Naive thymus-derived CD8-positive, alpha-beta T cell (primary cell): ENCODE measurements around the gene ISX. TPM values are rescaled to one million over a fixed set of nuclear protein-coding genes. Genes with fewer than 3 reads are reported as not detected.
"Not testable (repeated sequence)": the region's sequence is repeated elsewhere in the genome, so short reads cannot be mapped to it uniquely, and the experiment has no call there.

Experiments used
- ATAC-seq, 2 donors: fragments of 150-1000 bp; cut with Tn5 transposase in 1 of 2; sonication (Bioruptor Pico), chemical (Tn5 transposase) in 1 of 2; 1 replicate in 1 of 2; 2 replicates in 1 of 2; pipeline ENCODE4 v1.10.0; 2021; ENCODE audit warnings: mild to moderate bottlenecking in 2 of 2, moderate library complexity in 2 of 2
- POLR2A ChIA-PET: fragments of 350-600 bp; sonication (Branson Sonifier 250); formaldehyde crosslinking; loops from one replicate; lab custom pipeline; 2021; ENCODE audit warnings: antibody characterized with exemption; lab: Charles Lee
- DNase-seq, 10 donors: peaks; one replicate each; pipeline versions ENCODE4 v3.0.0 to v3.0.0-alpha.2; 2020 to 2022
- H3K27ac Mint-ChIP-seq, 10 donors: one replicate each; pipeline ENCODE4 v1.8.0; 2020 to 2022; ENCODE audit warnings: mild to moderate bottlenecking in 10 of 10, mixed read lengths in 10 of 10, moderate library complexity in 4 of 10, inconsistent platforms in 1 of 10
- H3K27me3 Mint-ChIP-seq, 5 donors: one replicate each; pipeline ENCODE4 v1.8.0; 2021 to 2022; ENCODE audit warnings: mixed read lengths in 5 of 5
- H3K36me3 Mint-ChIP-seq, 3 donors: one replicate each; pipeline ENCODE4 v1.8.0; 2020 to 2022; ENCODE audit warnings: mixed read lengths in 3 of 3, mild to moderate bottlenecking in 2 of 3, inconsistent platforms in 1 of 3
- H3K4me1 Mint-ChIP-seq, 4 donors: one replicate each; pipeline ENCODE4 v1.8.0; 2021 to 2022; ENCODE audit warnings: mixed read lengths in 4 of 4
- H3K4me3 Mint-ChIP-seq, 10 donors: one replicate each; pipeline ENCODE4 v1.8.0; 2020 to 2022; ENCODE audit warnings: mild to moderate bottlenecking in 10 of 10, mixed read lengths in 10 of 10, moderate library complexity in 6 of 10, inconsistent platforms in 1 of 10
- H3K9me3 Mint-ChIP-seq, 9 donors: one replicate each; pipeline ENCODE4 v1.8.0; 2020 to 2022; ENCODE audit warnings: mixed read lengths in 9 of 9, mild to moderate bottlenecking in 3 of 9, inconsistent platforms in 1 of 9, moderate library complexity in 1 of 9
- polyA plus RNA-seq, 3 donors: library from polyadenylated mRNA; unstranded; fragments of 300-500 nt; fragmentation: Illumina TruSeq; gene quantifications; one replicate each; pipeline ENCODE4 v1.2.3, GENCODE V29; 2021
- total RNA-seq, 8 experiments: library from RNA in 2 of 8; stranded (reverse) in 2 of 8; gene quantifications; one replicate each; pipeline ENCODE4 v1.2.3 and lab custom pipeline; 2021 to 2026

The ISX gene
- total and polyA plus RNA-seq, 5 experiments from 2014 or later, result not detected

- Mint-ChIP-seq H3K27ac (no peak overlapping the region), H3K4me1 (peaks cover 0 to 3% (median under 1%) of the 10 kb centered on the region in 4 donors)
- POLR2A ChIA-PET, result no interaction called here
Measured at GRCh38 chr22:35039625-35040024, 26.3 kb upstream of the ISX start.

GRCh38 chr22:35043252-35043933, 22.6 kb upstream of the ISX start:
- DNase-seq, result no peak
- Mint-ChIP-seq H3K4me3 (no peak overlapping the region), H3K9me3 (peaks cover 0 to 6% (median 0%) of the 10 kb centered on the region in 9 donors), H3K36me3 (no peaks in the 10 kb centered on the region), H3K4me1 (no peaks in the 10 kb centered on the region), H3K27ac (peak overlapping the region in 1 of 10 donors; percentile 34), H3K27me3 (peaks cover 15 to 34% (median 28%) of the 10 kb centered on the region in 5 donors)
- POLR2A ChIA-PET, result no interaction called here
- ATAC-seq, result no peak

More at GRCh38 chr22:35039625-35040024, 26.3 kb upstream of the ISX start:
- H3K4me3 Mint-ChIP-seq, result no peak overlapping the region
- no peaks in the 10 kb centered on the region for H3K9me3 Mint-ChIP-seq
- DNase-seq (no peak), ATAC-seq (no peak)
- peaks cover 1 to 27% (median 20%) of the 10 kb centered on the region in 5 donors for H3K27me3 Mint-ChIP-seq
- H3K36me3 Mint-ChIP-seq, result no peaks in the 10 kb centered on the region

DNA sequence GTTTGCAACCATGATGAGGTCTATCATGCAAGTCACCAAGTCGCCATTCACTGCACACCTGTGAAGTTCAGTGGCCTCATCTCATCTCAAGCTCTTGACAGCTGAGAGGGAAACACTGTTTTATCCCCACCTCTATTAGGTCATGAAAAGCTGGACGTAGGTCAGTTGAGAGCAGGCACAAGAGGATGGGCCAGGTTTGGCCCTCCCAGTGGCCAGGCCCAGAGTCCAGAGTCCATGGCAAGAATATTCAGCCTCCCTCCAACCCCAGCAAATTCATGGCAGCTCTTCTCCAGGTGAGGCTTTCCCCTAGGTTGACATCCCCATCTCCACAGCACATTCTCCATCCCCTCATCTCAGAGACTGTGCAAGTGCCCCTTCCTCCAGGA, 22.0 kb upstream of the ISX start:
- Mint-ChIP-seq H3K27me3 (peaks cover 17 to 34% (median 29%) of the 10 kb centered on the region in 5 donors), H3K4me1 (no peaks in the 10 kb centered on the region), H3K9me3 (peaks cover 0 to 6% (median 0%) of the 10 kb centered on the region in 9 donors), H3K4me3 (no peak overlapping the region), H3K27ac (no peak overlapping the region), H3K36me3 (no peaks in the 10 kb centered on the region)
- POLR2A ChIA-PET, result no interaction called here
- ATAC-seq (no peak), DNase-seq (no peak)

DNA sequence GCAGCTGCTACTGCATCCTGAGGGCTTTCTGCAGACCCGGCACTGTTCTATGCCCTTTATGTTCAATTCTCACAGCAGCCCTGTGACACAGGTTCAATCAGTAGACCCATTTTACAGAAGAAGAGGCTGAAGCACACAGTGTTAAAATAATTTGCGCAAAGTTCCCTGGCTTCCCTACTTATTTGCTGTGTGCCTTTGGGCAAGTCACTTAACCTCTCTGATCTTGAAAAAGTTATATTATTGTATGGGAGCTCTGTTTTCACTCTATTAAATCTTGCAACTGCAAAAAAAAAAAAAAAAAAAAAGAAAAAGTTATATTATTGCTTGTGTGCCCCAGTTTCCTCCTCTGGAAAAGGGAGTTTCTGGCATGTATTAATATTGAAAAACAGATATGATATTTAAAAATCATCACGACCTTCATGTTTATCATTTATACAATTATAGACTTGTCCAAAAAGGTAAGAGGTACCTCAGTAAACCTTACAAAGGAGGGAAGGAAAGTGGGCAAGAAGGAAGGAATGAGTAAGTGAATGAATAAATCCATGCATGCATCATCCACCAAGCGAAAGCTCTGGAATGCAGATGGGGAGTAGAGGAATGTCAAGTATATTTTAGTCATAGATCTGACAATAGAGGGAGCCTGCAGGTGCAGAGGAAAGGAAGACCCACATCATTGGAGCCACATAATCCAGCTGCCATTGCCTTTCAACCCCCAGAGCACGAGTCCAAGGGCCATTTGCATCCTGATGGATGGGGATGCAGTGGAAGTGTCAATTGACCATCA, 21.2 kb upstream of the ISX start:
- no peak for ATAC-seq
- no peak overlapping the region for H3K27ac Mint-ChIP-seq
- H3K36me3 Mint-ChIP-seq, result no peaks in the 10 kb centered on the region
- no peak for DNase-seq
- H3K4me1 Mint-ChIP-seq, result no peaks in the 10 kb centered on the region
- H3K9me3 Mint-ChIP-seq, result peaks cover 0 to 6% (median 0%) of the 10 kb centered on the region in 9 donors
- POLR2A ChIA-PET, result no interaction called here
- peaks cover 23 to 32% (median 30%) of the 10 kb centered on the region in 5 donors for H3K27me3 Mint-ChIP-seq
- no peak overlapping the region for H3K4me3 Mint-ChIP-seq

DNA sequence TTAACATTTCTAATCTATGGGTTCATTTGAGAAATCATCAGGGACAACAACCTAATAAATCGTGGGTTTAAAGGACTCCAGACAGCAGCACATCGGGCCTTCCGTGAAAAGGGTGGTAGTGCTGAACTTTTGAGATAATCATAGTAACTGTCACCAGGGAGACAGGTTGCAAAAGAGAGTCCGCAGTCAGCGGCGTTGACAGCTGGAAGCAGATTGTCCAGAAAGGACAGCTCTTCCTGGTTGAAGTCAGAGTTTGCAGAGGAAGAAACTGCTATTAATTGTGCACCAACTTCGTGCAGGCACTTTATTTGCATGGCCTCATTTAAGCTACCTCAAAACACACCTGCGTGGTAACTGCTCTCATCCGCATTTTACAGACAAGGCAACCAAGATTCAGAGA, 20.5 kb upstream of the ISX start:
- no peak overlapping the region for H3K4me3 Mint-ChIP-seq
- peaks cover 0 to 6% (median 0%) of the 10 kb centered on the region in 9 donors for H3K9me3 Mint-ChIP-seq
- POLR2A ChIA-PET, result no interaction called here
- H3K36me3 Mint-ChIP-seq, result no peaks in the 10 kb centered on the region
- no peak for DNase-seq
- ATAC-seq, result no peak
- peaks cover 25 to 36% (median 26%) of the 10 kb centered on the region in 5 donors for H3K27me3 Mint-ChIP-seq
- H3K27ac Mint-ChIP-seq, result no peak overlapping the region
- H3K4me1 Mint-ChIP-seq, result no peaks in the 10 kb centered on the region

- no peak overlapping the region for H3K27ac Mint-ChIP-seq
- DNase-seq, result no peak
- peaks cover 0 to 6% (median 0%) of the 10 kb centered on the region in 9 donors for H3K9me3 Mint-ChIP-seq
- peaks cover 21 to 34% (median 27%) of the 10 kb centered on the region in 5 donors for H3K27me3 Mint-ChIP-seq
- ATAC-seq, result no peak
- H3K36me3 Mint-ChIP-seq, result no peaks in the 10 kb centered on the region
- H3K4me1 Mint-ChIP-seq, result no peaks in the 10 kb centered on the region
- POLR2A ChIA-PET, result no interaction called here
- no peak overlapping the region for H3K4me3 Mint-ChIP-seq
Measured at GRCh38 chr22:35046744-35047462, 19.1 kb upstream of the ISX start.

DNA sequence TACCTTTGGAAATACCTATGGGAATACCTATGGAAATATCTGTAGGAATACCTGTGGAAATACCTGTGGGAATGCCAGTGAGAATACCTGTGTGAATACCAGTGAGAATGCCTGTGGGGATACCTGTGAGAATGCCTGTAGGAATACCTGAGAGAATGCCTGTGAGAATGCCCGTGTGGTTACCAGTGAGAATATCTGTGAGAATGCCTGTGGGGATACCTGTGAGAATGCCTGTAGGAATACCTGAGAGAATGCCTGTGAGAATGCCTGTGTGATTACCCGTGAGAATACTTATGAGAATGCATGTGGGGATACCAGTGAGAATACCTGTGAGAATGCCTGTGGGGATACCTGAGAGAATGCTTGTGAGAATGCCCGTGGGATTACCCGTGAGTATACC, 15.9 kb upstream of the ISX start:
- ATAC-seq, H3K4me3 Mint-ChIP-seq, POLR2A ChIA-PET, H3K4me1 Mint-ChIP-seq, DNase-seq, H3K27ac Mint-ChIP-seq, H3K9me3 Mint-ChIP-seq, H3K36me3 Mint-ChIP-seq: not testable (repeated sequence)
- H3K27me3 Mint-ChIP-seq, result peaks cover 22 to 28% (median 26%) of the 10 kb centered on the region in 5 donors

GRCh38 chr22:35051013-35051535, 14.9 kb upstream of the ISX start:
- ATAC-seq (no peak), DNase-seq (no peak)
- Mint-ChIP-seq H3K4me1 (no peaks in the 10 kb centered on the region), H3K9me3 (peaks cover 0 to 4% (median 0%) of the 10 kb centered on the region in 9 donors), H3K36me3 (no peaks in the 10 kb centered on the region), H3K27ac (no peak overlapping the region), H3K27me3 (peaks cover 24 to 30% (median 28%) of the 10 kb centered on the region in 5 donors), H3K4me3 (no peak overlapping the region)
- POLR2A ChIA-PET, result no interaction called here

- Mint-ChIP-seq H3K4me1 (no peaks in the 10 kb centered on the region), H3K27ac (no peak overlapping the region), H3K9me3 (peaks cover 0 to 4% (median 0%) of the 10 kb centered on the region in 9 donors), H3K27me3 (peaks cover 20 to 28% (median 27%) of the 10 kb centered on the region in 5 donors), H3K36me3 (no peaks in the 10 kb centered on the region), H3K4me3 (no peak overlapping the region)
- POLR2A ChIA-PET, result no interaction called here
- ATAC-seq (no peak), DNase-seq (no peak)
Measured at GRCh38 chr22:35051791-35052190, 14.2 kb upstream of the ISX start.

GRCh38 chr22:35053060-35053835, 12.7 kb upstream of the ISX start:
- DNase-seq (no peak), ATAC-seq (no peak)
- no peaks in the 10 kb centered on the region for H3K4me1 Mint-ChIP-seq
- no peaks in the 10 kb centered on the region for H3K36me3 Mint-ChIP-seq
- H3K27ac Mint-ChIP-seq, result no peak overlapping the region
- POLR2A ChIA-PET, result no interaction called here
- peaks cover 12 to 20% (median 18%) of the 10 kb centered on the region in 5 donors for H3K27me3 Mint-ChIP-seq
- H3K9me3 Mint-ChIP-seq, result peaks cover 0 to 4% (median 0%) of the 10 kb centered on the region in 9 donors
- H3K4me3 Mint-ChIP-seq, result no peak overlapping the region

DNA sequence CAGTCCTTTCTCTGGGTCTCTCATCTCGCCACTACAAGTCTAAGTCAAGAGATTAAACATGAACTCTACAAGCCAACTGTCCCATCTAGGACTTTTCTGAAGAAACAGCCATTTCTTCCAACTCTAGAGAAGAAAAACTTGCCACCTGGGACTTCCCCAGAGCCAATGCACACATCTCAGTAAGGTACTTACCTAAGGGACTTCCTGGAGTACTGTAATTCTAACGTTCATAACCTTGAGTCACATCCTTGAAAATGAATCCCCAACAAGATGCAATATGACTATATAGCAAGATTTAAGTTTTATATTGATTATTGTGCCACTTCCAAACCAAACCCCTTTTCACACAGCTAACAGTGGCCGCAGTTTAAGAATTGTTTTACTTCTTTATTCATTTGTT, 11.9 kb upstream of the ISX start:
- Mint-ChIP-seq H3K4me3 (no peak overlapping the region), H3K27me3 (peaks cover 10 to 18% (median 16%) of the 10 kb centered on the region in 5 donors), H3K9me3 (peaks cover 0 to 5% (median 0%) of the 10 kb centered on the region in 9 donors), H3K36me3 (no peaks in the 10 kb centered on the region), H3K27ac (no peak overlapping the region), H3K4me1 (no peaks in the 10 kb centered on the region)
- no peak for DNase-seq
- no peak for ATAC-seq
- POLR2A ChIA-PET, result no interaction called here

- H3K4me1 Mint-ChIP-seq, result no peaks in the 10 kb centered on the region
- H3K27me3 Mint-ChIP-seq, result peaks cover 3 to 18% (median 7%) of the 10 kb centered on the region in 5 donors
- no peak overlapping the region for H3K4me3 Mint-ChIP-seq
- H3K9me3 Mint-ChIP-seq, result peaks cover 0 to 6% (median 0%) of the 10 kb centered on the region in 9 donors
- DNase-seq (no peak), ATAC-seq (no peak)
- no peak overlapping the region for H3K27ac Mint-ChIP-seq
- no peaks in the 10 kb centered on the region for H3K36me3 Mint-ChIP-seq
- POLR2A ChIA-PET, result no interaction called here
Measured at GRCh38 chr22:35056486-35056885, 9.5 kb upstream of the ISX start.
